CD14-positive monocyte (primary cell): Measurements from ENCODE around the gene TMCO4. TPM values are rescaled to one million over a fixed set of nuclear protein-coding genes. Genes with fewer than 3 reads are reported as not detected.

Experiments used
- DNase-seq, 3 donors: peaks; one replicate each; pipeline ENCODE4 v3.0.0-alpha.2; 2011 to 2022
- H2AFZ ChIP-seq: 2 replicates; pipeline ENCODE4 v1.6.0; 2012; ENCODE audit warnings: mild to moderate bottlenecking, low read depth, low read length, inconsistent platforms; ENCODE audit not compliant: insufficient read depth, poor library complexity, severe bottlenecking
- H3K27ac ChIP-seq, 2 donors: 1 replicate in 1 of 2; 2 replicates in 1 of 2; pipeline ENCODE4 v1.5.1; 2012 to 2013; ENCODE audit warnings: low read length in 2 of 2, control low read depth in 1 of 2, inconsistent platforms in 1 of 2, low read depth in 1 of 2, mild to moderate bottlenecking in 1 of 2
- H3K27me3 ChIP-seq, 2 donors: one replicate each; pipeline versions ENCODE4 v1.6.0 to v1.6.1; 2011 to 2013; ENCODE audit warnings: low read length in 2 of 2; ENCODE audit not compliant: control insufficient read depth in 2 of 2, insufficient read depth in 2 of 2
- H3K36me3 ChIP-seq, 2 donors: replicated peaks in 1 of 2; 1 replicate in 1 of 2; 2 replicates in 1 of 2; pipeline versions ENCODE4 v1.5.1 to v1.6.1; 2012 to 2013; ENCODE audit warnings: low read length in 2 of 2, control low read depth in 1 of 2, inconsistent platforms in 1 of 2, mild to moderate bottlenecking in 1 of 2; ENCODE audit not compliant: insufficient read depth in 2 of 2, control insufficient read depth in 1 of 2
- H3K4me1 ChIP-seq, 2 donors: 1 replicate in 1 of 2; 2 replicates in 1 of 2; pipeline versions ENCODE4 v1.5.1 to v1.6.1; 2012 to 2013; ENCODE audit warnings: low read length in 2 of 2, control low read depth in 1 of 2, inconsistent platforms in 1 of 2, mild to moderate bottlenecking in 1 of 2, moderate library complexity in 1 of 2; ENCODE audit not compliant: insufficient read depth in 2 of 2, control insufficient read depth in 1 of 2
- H3K4me2 ChIP-seq: replicated peaks from 2 replicates; pipeline ENCODE3; 2012; ENCODE audit warnings: low read length, moderate library complexity, mild to moderate bottlenecking; ENCODE audit not compliant: poor library complexity, severe bottlenecking; ENCODE audit errors: extremely low read depth
- H3K4me3 ChIP-seq, 3 experiments: fragments of 200-600 bp in 1 of 3; sonication (generic) in 1 of 3; replicated peaks in 1 of 3; 1 replicate in 2 of 3; 2 replicates in 1 of 3; pipeline ENCODE4 v1.5.1; 2011 to 2013; ENCODE audit warnings: low read length in 3 of 3, mild to moderate bottlenecking in 3 of 3, control low read depth in 2 of 3, low read depth in 2 of 3, inconsistent platforms in 1 of 3, moderate library complexity in 1 of 3
- H3K79me2 ChIP-seq: 2 replicates; pipeline ENCODE4 v1.6.0; 2012; ENCODE audit warnings: mild to moderate bottlenecking, control low read depth, inconsistent platforms, low read length, moderate library complexity; ENCODE audit not compliant: insufficient read depth
- H3K9ac ChIP-seq: 2 replicates; pipeline ENCODE4 v1.6.0; 2017; ENCODE audit warnings: low read length, mild to moderate bottlenecking; ENCODE audit not compliant: insufficient read depth, poor library complexity, severe bottlenecking
- H3K9me3 ChIP-seq, 2 donors: replicated peaks in 1 of 2; 1 replicate in 1 of 2; 2 replicates in 1 of 2; pipeline versions ENCODE4 v1.5.1 to v1.6.1; 2012 to 2013; ENCODE audit warnings: low read length in 2 of 2, control low read depth in 1 of 2; ENCODE audit not compliant: control insufficient read depth in 1 of 2, insufficient read depth in 1 of 2
- H4K20me1 ChIP-seq: 2 replicates; pipeline ENCODE4 v1.6.0; 2012; ENCODE audit warnings: mild to moderate bottlenecking, low read length, control low read depth, moderate library complexity; ENCODE audit not compliant: insufficient read depth
- H3K27ac Mint-ChIP-seq, 7 donors: one replicate each; pipeline ENCODE4 v1.8.0; 2020; ENCODE audit warnings: mild to moderate bottlenecking in 7 of 7, mixed read lengths in 7 of 7, moderate library complexity in 6 of 7, inconsistent platforms in 2 of 7
- H3K27me3 Mint-ChIP-seq, 3 donors: one replicate each; pipeline ENCODE4 v1.8.0; 2021 to 2022; ENCODE audit warnings: low read depth in 3 of 3, mild to moderate bottlenecking in 3 of 3, mixed read lengths in 3 of 3, moderate library complexity in 3 of 3, inconsistent platforms in 1 of 3
- H3K36me3 Mint-ChIP-seq, 2 donors: one replicate each; pipeline ENCODE4 v1.8.0; 2020; ENCODE audit warnings: mixed read lengths in 2 of 2, inconsistent platforms in 1 of 2, mild to moderate bottlenecking in 1 of 2
- H3K4me1 Mint-ChIP-seq: one replicate; pipeline ENCODE4 v1.8.0; 2020; ENCODE audit warnings: mild to moderate bottlenecking, mixed read lengths
- H3K4me3 Mint-ChIP-seq, 2 donors: one replicate each; pipeline ENCODE4 v1.8.0; 2020; ENCODE audit warnings: mild to moderate bottlenecking in 2 of 2, mixed read lengths in 2 of 2, moderate library complexity in 1 of 2
- H3K9me3 Mint-ChIP-seq, 7 donors: one replicate each; pipeline ENCODE4 v1.8.0; 2020 to 2022; ENCODE audit warnings: mixed read lengths in 7 of 7, mild to moderate bottlenecking in 6 of 7, moderate library complexity in 6 of 7, inconsistent platforms in 2 of 7
- WGBS: methylation state at CpG from one replicate; pipeline ENCODE4 v1.1.5; 2013; ENCODE audit warnings: missing lambda C conversion rate; ENCODE audit not compliant: insufficient coverage; 5-methylcytosine and 5-hydroxymethylcytosine counted together
- intact Hi-C, 2 donors: fragments of 100-400 bp; cut with micrococcal nuclease; formaldehyde crosslinking; loops; one replicate each; pipeline versions ENCODE4 v1.15.0 to v1.15.1; 2023
- polyA plus RNA-seq, 3 donors: library from polyadenylated mRNA; depleted of rRNA in 1 of 3; unstranded in 2 of 3; stranded (reverse) in 1 of 3; fragments of 300-500 nt in 2 of 3; fragments of >200 nt in 1 of 3; fragmentation: Illumina TruSeq in 2 of 3; gene quantifications; 1 replicate in 2 of 3; 2 replicates in 1 of 3; pipeline ENCODE4 v1.2.3, GENCODE V29; 2012 to 2021
- TF ChIP-seq, protein P1 (sequence below): fragments of 200-600 bp; IDR thresholded peaks from one replicate; pipeline ENCODE4 v1.8.0; 2022; ENCODE audit warnings: antibody characterized with exemption, mild to moderate bottlenecking

Gene TMCO4
- polyA plus RNA-seq, 3 donors = 6.9 to 10.1 (median 7.9) TPM

DNA sequence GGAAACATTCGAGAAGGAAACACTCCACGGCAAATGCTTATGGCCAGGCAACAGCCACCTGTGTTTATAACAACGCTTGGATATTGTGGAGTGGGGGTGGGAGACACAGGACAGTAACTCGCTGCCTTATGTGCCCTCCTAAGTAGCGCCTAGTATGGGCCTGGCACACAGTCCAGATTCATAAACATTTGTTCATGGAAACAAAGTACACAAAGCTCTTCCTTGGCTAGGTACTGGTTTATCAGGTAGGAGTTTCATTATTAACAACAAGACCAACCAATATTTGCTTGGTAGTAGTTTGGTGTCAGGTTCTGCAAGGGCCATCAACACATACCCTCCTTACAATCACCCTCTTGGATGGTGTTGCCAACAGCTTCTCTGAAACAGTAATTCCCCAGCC, 23.4 kb downstream of the TMCO4 start:
- TF ChIP-seq, protein P1, sequence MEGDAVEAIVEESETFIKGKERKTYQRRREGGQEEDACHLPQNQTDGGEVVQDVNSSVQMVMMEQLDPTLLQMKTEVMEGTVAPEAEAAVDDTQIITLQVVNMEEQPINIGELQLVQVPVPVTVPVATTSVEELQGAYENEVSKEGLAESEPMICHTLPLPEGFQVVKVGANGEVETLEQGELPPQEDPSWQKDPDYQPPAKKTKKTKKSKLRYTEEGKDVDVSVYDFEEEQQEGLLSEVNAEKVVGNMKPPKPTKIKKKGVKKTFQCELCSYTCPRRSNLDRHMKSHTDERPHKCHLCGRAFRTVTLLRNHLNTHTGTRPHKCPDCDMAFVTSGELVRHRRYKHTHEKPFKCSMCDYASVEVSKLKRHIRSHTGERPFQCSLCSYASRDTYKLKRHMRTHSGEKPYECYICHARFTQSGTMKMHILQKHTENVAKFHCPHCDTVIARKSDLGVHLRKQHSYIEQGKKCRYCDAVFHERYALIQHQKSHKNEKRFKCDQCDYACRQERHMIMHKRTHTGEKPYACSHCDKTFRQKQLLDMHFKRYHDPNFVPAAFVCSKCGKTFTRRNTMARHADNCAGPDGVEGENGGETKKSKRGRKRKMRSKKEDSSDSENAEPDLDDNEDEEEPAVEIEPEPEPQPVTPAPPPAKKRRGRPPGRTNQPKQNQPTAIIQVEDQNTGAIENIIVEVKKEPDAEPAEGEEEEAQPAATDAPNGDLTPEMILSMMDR = no peak
- H3K4me1 Mint-ChIP-seq = no peaks in the 10 kb centered on the region
- H3K27ac Mint-ChIP-seq = peak overlapping the region in 1 of 7 donors; percentile 25
- Histone ChIP-seq H4K20me1 (no peaks in the 10 kb centered on the region), H3K9ac (no peak overlapping the region), H3K36me3 (peaks cover 50 to 77% of the 10 kb centered on the region in 2 donors), H3K4me3 (no peak overlapping the region), H3K4me2 (no peak overlapping the region), H3K9me3 (no peaks in the 10 kb centered on the region), H3K27me3 (no peaks in the 10 kb centered on the region), H3K27ac (no peak overlapping the region), H2AFZ (no peak overlapping the region), H3K4me1 (no peaks in the 10 kb centered on the region), H3K79me2 (no peaks in the 10 kb centered on the region)
- 100% methylated on average over 3 of the region's 5 CpGs for WGBS
- peaks cover 59 to 74% of the 10 kb centered on the region in 2 donors for H3K36me3 Mint-ChIP-seq
- H3K9me3 Mint-ChIP-seq = no peaks in the 10 kb centered on the region
- intact Hi-C loops = no loop called here
- no peaks in the 10 kb centered on the region for H3K27me3 Mint-ChIP-seq
- H3K4me3 Mint-ChIP-seq = no peak overlapping the region
- no peak for DNase-seq

DNA sequence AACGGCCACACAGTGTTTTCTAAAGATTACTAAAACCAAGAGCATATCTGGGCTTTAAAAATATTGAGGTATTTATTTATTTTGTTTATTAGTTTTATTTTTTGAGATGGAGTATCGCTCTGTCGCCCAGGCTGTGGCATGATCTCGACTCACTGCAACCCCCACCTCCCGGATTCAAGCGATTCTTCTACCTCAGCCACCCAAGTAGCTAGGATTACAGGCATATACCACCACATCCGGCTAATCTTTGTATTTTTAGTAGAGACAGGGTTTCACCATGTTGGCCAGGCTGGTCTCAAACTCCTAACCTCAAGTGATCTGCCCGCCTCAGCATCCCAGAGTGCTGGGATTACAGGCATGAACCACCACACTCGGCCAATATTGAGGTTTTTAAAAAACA, 23.9 kb downstream of the TMCO4 start:
- H2AFZ ChIP-seq = no peak overlapping the region
- no peaks in the 10 kb centered on the region for H3K27me3 ChIP-seq
- H3K4me2 ChIP-seq = no peak overlapping the region
- H3K9me3 Mint-ChIP-seq = no peaks in the 10 kb centered on the region
- DNase-seq = no peak
- peaks cover 53 to 82% of the 10 kb centered on the region in 2 donors for H3K36me3 ChIP-seq
- H3K36me3 Mint-ChIP-seq = peaks cover 62 to 74% of the 10 kb centered on the region in 2 donors
- no peaks in the 10 kb centered on the region for H3K27me3 Mint-ChIP-seq
- no peaks in the 10 kb centered on the region for H3K79me2 ChIP-seq
- TF ChIP-seq, protein P1 = no peak
- no peaks in the 10 kb centered on the region for H3K9me3 ChIP-seq
- intact Hi-C loops = no loop called here
- H3K4me1 Mint-ChIP-seq = no peaks in the 10 kb centered on the region
- H3K4me3 ChIP-seq = no peak overlapping the region
- H3K27ac ChIP-seq = no peak overlapping the region
- no peaks in the 10 kb centered on the region for H4K20me1 ChIP-seq
- no peak overlapping the region for H3K9ac ChIP-seq
- no peak overlapping the region for H3K4me3 Mint-ChIP-seq
- no peak overlapping the region for H3K27ac Mint-ChIP-seq
- 82% methylated on average over 2 of the region's 9 CpGs for WGBS
- H3K4me1 ChIP-seq = no peaks in the 10 kb centered on the region
